Measurements from ENCODE around the gene KIF16B. TPM values are rescaled to one million over a fixed set of nuclear protein-coding genes. Genes with fewer than 3 reads are reported as not detected.

The KIF16B gene
- total RNA-seq, 4 donors from 2014 or later: 22.2 to 59.2 (median 31.4) TPM

DNA sequence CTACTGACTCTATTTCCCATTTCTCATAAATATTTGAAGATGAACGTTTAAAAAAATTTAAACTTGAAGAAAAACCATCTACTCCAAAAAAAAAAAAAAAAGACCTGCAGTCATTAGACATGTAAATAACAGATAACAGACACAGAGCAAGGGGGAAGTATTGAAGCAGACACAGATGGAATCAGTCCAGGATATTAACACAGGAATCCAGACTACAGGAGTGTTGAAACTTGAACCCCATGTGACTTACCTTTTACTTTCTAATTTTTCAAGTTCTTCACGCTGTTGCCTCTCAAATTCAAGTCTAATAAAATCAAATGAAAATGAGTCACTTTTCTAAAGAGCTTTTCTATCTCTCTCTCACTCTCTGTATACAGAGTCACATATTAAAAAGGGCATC, 191.8 kb downstream of the KIF16B start:
- intact Hi-C loops (cut with DNase I; ENCODE audit: low total_unique reads): no loop called here
- no peak for DNase-seq (ENCODE audit: low spot score in 2 of 2)
- no peak overlapping the region for H3K4me3 ChIP-seq (ENCODE audit: low read depth, poor library complexity, severe bottlenecking)
- WGBS, 2 donors: 65 to 72% methylated on average over 2 of the region's 2 CpGs
- TF ChIP-seq POLR2A (IDR thresholded peaks at IDR 0.05): no peak
- TF ChIP-seq, protein P1, sequence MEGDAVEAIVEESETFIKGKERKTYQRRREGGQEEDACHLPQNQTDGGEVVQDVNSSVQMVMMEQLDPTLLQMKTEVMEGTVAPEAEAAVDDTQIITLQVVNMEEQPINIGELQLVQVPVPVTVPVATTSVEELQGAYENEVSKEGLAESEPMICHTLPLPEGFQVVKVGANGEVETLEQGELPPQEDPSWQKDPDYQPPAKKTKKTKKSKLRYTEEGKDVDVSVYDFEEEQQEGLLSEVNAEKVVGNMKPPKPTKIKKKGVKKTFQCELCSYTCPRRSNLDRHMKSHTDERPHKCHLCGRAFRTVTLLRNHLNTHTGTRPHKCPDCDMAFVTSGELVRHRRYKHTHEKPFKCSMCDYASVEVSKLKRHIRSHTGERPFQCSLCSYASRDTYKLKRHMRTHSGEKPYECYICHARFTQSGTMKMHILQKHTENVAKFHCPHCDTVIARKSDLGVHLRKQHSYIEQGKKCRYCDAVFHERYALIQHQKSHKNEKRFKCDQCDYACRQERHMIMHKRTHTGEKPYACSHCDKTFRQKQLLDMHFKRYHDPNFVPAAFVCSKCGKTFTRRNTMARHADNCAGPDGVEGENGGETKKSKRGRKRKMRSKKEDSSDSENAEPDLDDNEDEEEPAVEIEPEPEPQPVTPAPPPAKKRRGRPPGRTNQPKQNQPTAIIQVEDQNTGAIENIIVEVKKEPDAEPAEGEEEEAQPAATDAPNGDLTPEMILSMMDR (IDR thresholded peaks at IDR 0.05): no peak

DNA sequence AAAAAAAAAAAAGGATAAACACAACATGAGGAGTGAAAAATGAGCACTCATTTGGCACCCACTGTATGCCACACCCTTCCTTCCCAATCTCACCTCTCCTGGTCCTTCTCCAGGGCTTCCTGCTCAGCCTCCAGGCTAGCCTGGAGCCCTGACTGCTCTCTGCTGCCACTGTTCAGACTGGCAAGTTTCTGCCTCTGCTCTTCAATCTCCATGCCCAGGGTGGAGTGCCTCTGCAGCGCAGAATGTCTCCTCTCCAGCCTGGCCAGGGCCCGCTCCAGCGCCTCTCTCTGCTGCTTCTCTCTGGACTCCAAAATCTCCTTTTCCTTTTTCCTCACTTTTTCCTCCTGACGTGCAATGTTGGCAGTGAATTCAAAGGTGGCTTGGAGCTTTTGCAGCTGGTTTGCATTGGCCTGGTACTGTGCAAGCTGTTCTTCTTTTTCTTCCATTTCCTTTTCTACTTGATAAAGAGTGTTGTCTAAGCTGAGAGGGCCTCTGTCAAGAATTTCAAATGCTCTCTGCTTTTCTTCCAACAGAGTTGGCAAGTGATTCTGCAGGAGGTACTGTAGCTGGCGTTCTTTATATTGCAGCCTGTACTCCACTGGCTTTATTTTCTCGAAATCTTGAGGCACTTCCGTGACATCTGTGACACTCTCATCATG, 194.4 kb downstream of the KIF16B start:
- intact Hi-C loops (cut with DNase I; ENCODE audit: low total_unique reads): no loop called here

DNA sequence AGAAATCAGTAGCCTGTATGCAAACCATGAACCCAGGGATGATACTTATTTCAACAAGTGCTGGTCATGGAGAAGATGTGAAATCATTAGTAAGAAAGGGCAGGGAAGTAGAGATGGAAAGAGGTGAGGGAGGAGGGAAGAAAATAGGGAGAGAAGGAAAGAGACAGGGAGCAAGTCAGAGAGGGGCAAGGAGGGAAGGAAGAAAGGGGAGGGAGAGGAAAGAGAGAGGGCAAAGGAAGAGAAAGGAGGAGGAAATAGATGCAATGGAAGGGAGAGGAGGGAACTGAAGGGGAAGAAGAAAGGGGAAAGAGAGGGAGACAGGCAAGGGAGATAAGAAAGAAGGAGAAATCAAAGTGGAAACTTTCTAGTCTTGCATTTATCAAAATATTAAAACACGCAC, 195.1 kb downstream of the KIF16B start:
- WGBS, 2 donors: 93 to 100% methylated on average over 1 of the region's 1 CpG
- TF ChIP-seq, protein P1 (IDR thresholded peaks at IDR 0.05): no peak
- no peak for TF ChIP-seq POLR2A (IDR thresholded peaks at IDR 0.05)
- no peak overlapping the region for H3K4me3 ChIP-seq (ENCODE audit: low read depth, poor library complexity, severe bottlenecking)
- intact Hi-C loops (cut with DNase I; ENCODE audit: low total_unique reads): no loop called here
- no peak for DNase-seq (ENCODE audit: low spot score in 2 of 2)

More for the DNA sequence above, 194.4 kb downstream of the KIF16B start:
- 74 to 78% methylated on average over 7 of the region's 7 CpGs for WGBS, 2 donors
- no peak for DNase-seq (ENCODE audit: low spot score in 2 of 2)
- no peak for TF ChIP-seq POLR2A (IDR thresholded peaks at IDR 0.05)
- TF ChIP-seq, protein P1 (IDR thresholded peaks at IDR 0.05): no peak
- no peak overlapping the region for H3K4me3 ChIP-seq (ENCODE audit: low read depth, poor library complexity, severe bottlenecking)

DNA sequence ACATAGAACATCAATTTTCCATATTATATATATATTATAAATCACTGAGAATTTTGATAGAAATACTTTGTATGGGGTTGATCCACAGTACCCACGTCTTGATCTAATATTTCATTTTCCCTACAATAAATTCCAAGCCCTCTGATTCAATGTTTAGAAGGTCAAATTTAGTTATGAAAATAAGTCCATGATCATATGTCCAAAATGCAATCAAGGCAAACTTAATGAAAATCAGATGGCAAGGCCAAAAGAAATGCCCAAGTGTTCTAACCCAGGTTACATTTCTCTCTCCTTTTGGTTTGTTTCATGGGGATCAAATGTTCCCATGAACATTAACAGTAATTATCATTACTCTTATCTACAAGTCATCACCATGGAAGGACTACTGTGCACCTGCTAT, 203.8 kb downstream of the KIF16B start:
- intact Hi-C loops (cut with DNase I; ENCODE audit: low total_unique reads): no loop called here
- 91 to 93% methylated on average over 1 of the region's 1 CpG for WGBS, 2 donors
- DNase-seq (ENCODE audit: low spot score in 2 of 2): no peak
- no peak overlapping the region for H3K4me3 ChIP-seq (ENCODE audit: low read depth, poor library complexity, severe bottlenecking)
- TF ChIP-seq, protein P1 (IDR thresholded peaks at IDR 0.05): no peak
- no peak for TF ChIP-seq POLR2A (IDR thresholded peaks at IDR 0.05)

DNA sequence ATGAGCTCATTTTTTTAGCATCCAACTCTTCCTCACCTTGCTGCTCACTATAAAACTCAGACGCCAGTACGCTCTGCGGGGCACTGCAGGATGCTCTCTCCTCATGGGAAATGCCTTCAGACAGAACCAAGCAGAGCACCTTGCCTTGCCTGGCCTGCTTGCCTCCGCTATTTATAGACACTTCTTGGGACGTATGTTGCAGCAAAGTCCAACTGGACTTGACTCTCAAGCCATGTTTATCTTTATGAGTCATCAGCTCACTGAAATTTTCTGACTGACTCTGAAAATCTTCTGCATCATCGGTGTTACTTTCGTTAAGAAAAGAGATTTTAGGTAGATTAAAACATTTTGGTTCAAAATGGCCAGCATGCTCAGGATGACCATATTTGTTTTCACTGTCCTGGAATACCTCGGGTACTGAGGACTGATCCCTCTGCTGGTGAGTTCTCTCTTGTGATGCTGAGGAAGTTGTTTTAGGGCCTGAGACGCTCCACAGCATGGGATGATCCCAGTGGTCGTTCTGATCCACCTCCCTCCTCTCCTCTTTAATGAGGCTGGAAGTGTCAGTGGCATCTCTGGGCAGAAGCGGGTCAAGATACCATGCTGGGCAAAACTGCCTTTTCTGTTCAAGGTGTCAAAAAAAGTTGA, 204.5 kb downstream of the KIF16B start:
- H3K4me3 ChIP-seq (ENCODE audit: low read depth, poor library complexity, severe bottlenecking): no peak overlapping the region
- no peak for DNase-seq (ENCODE audit: low spot score in 2 of 2)
- TF ChIP-seq POLR2A (IDR thresholded peaks at IDR 0.05): no peak
- TF ChIP-seq, protein P1 (IDR thresholded peaks at IDR 0.05): no peak
- intact Hi-C loops (cut with DNase I; ENCODE audit: low total_unique reads): no loop called here
- 81 to 87% methylated on average over 11 of the region's 11 CpGs for WGBS, 2 donors

Data from lower leg skin (tissue), 4 donors.